CD8-positive, alpha-beta memory T cell (primary cell): Measurements from ENCODE around the gene CYSRT1. TPM values are rescaled to one million over a fixed set of nuclear protein-coding genes. Genes with fewer than 3 reads are reported as not detected.

Experiments
- CTCF ChIA-PET: fragments of 350-600 bp; sonication (Branson Sonifier 250); formaldehyde crosslinking; loops from one replicate; lab custom pipeline; 2021; ENCODE audit warnings: antibody characterized with exemption; lab: Charles Lee
- POLR2A ChIA-PET: fragments of 350-600 bp; sonication (Branson Sonifier 250); formaldehyde crosslinking; loops from one replicate; lab custom pipeline; 2021; ENCODE audit warnings: antibody characterized with exemption; lab: Charles Lee
- DNase-seq, 5 donors: peaks; one replicate each; pipeline versions ENCODE4 v3.0.0 to v3.0.0-alpha.2; 2020 to 2022; ENCODE audit warnings: mixed read lengths in 1 of 5
- H3K27ac ChIP-seq: one replicate; pipeline ENCODE4 v1.7.0; 2013; ENCODE audit warnings: low read depth, mild to moderate bottlenecking, low read length, moderate library complexity
- H3K27me3 ChIP-seq: 2 replicates; pipeline ENCODE4 v1.7.0; 2013; ENCODE audit warnings: low read length, mild to moderate bottlenecking; ENCODE audit not compliant: insufficient read depth, poor library complexity, severe bottlenecking
- H3K36me3 ChIP-seq: 2 replicates; pipeline ENCODE4 v1.7.0; 2013; ENCODE audit warnings: mild to moderate bottlenecking, low read length, moderate library complexity; ENCODE audit not compliant: insufficient read depth
- H3K4me1 ChIP-seq: 2 replicates; pipeline ENCODE4 v1.7.0; 2013; ENCODE audit warnings: mild to moderate bottlenecking, low read length, moderate library complexity; ENCODE audit not compliant: insufficient read depth
- H3K4me3 ChIP-seq: 2 replicates; pipeline ENCODE4 v1.7.0; 2013; ENCODE audit warnings: mild to moderate bottlenecking, low read length
- H3K9me3 ChIP-seq: 2 replicates; pipeline ENCODE4 v1.7.0; 2013; ENCODE audit warnings: mild to moderate bottlenecking, low read length
- H3K27ac Mint-ChIP-seq, 8 donors: one replicate each; pipeline ENCODE4 v1.8.0; 2020 to 2021; ENCODE audit warnings: mixed read lengths in 8 of 8, mild to moderate bottlenecking in 6 of 8, inconsistent platforms in 3 of 8, moderate library complexity in 3 of 8
- H3K27me3 Mint-ChIP-seq, 2 donors: one replicate each; pipeline ENCODE4 v1.8.0; 2020 to 2021; ENCODE audit warnings: mixed read lengths in 2 of 2, mild to moderate bottlenecking in 1 of 2, moderate library complexity in 1 of 2
- H3K36me3 Mint-ChIP-seq, 3 donors: one replicate each; pipeline ENCODE4 v1.8.0; 2020 to 2021; ENCODE audit warnings: mixed read lengths in 3 of 3, inconsistent platforms in 1 of 3, mild to moderate bottlenecking in 1 of 3
- H3K4me1 Mint-ChIP-seq, 3 donors: one replicate each; pipeline ENCODE4 v1.8.0; 2020 to 2021; ENCODE audit warnings: mixed read lengths in 3 of 3, inconsistent platforms in 1 of 3, mild to moderate bottlenecking in 1 of 3
- H3K4me3 Mint-ChIP-seq, 7 donors: one replicate each; pipeline ENCODE4 v1.8.0; 2020 to 2021; ENCODE audit warnings: mixed read lengths in 7 of 7, mild to moderate bottlenecking in 6 of 7, moderate library complexity in 4 of 7, inconsistent platforms in 2 of 7
- H3K9me3 Mint-ChIP-seq, 5 donors: one replicate each; pipeline ENCODE4 v1.8.0; 2020 to 2022; ENCODE audit warnings: mixed read lengths in 5 of 5, mild to moderate bottlenecking in 3 of 5, moderate library complexity in 2 of 5, inconsistent platforms in 1 of 5
- polyA plus RNA-seq: library from polyadenylated mRNA; unstranded; fragments of 300-500 nt; fragmentation: Illumina TruSeq; gene quantifications from one replicate; pipeline ENCODE4 v1.2.3, GENCODE V29; 2021
- total RNA-seq, 2 experiments: library from RNA; stranded (reverse); gene quantifications; one replicate each; pipeline ENCODE4 v1.2.3, GENCODE V29; 2021

The CYSRT1 gene
- total and polyA plus RNA-seq, 3 experiments from 2014 or later, result 0.32 to 0.66 (median 0.58) TPM

GRCh38 chr9:137220317-137221094, 4.5 kb upstream of the CYSRT1 start:
- H3K27me3 ChIP-seq, result no peaks in the 10 kb centered on the region
- H3K9me3 ChIP-seq, result no peaks in the 10 kb centered on the region
- Mint-ChIP-seq H3K27ac (no peak overlapping the region), H3K36me3 (peaks cover 0 to 3% (median 0%) of the 10 kb centered on the region in 3 donors), H3K9me3 (peaks cover 0 to 1% (median 0%) of the 10 kb centered on the region in 5 donors), H3K4me1 (peaks cover 0 to 10% (median 3%) of the 10 kb centered on the region in 3 donors), H3K4me3 (peak overlapping the region in 4 of 7 donors; percentile 15 to 47 (median 32)), H3K27me3 (no peaks in the 10 kb centered on the region)
- POLR2A ChIA-PET, result interaction anchor here (1.5 kb wide), 1 partner anchor 20 kb away, joined by 5 read pairs; the partner anchor contains the start of gene TPRN
- no peak overlapping the region for H3K4me3 ChIP-seq
- no peak overlapping the region for H3K27ac ChIP-seq
- H3K4me1 ChIP-seq, result peaks cover 13% of the 10 kb centered on the region
- H3K36me3 ChIP-seq, result no peaks in the 10 kb centered on the region
- peak in 1 of 5 donors; percentile 47 for DNase-seq
- CTCF ChIA-PET, result no interaction called here

- H3K27ac ChIP-seq, result no peak overlapping the region
- no peaks in the 10 kb centered on the region for H3K27me3 Mint-ChIP-seq
- POLR2A ChIA-PET, result no interaction called here
- H3K36me3 Mint-ChIP-seq, result peaks cover 0 to 1% (median 0%) of the 10 kb centered on the region in 3 donors
- H3K9me3 Mint-ChIP-seq, result peaks cover 0 to 1% (median 0%) of the 10 kb centered on the region in 5 donors
- H3K9me3 ChIP-seq, result no peaks in the 10 kb centered on the region
- peaks cover 0 to 10% (median 3%) of the 10 kb centered on the region in 3 donors for H3K4me1 Mint-ChIP-seq
- CTCF ChIA-PET, result no interaction called here
- no peaks in the 10 kb centered on the region for H3K27me3 ChIP-seq
- H3K4me1 ChIP-seq, result peaks cover 13% of the 10 kb centered on the region
- no peak overlapping the region for H3K4me3 ChIP-seq
- H3K4me3 Mint-ChIP-seq, result peak overlapping the region in 2 of 7 donors; percentile 15 to 47
- no peak for DNase-seq
- no peak overlapping the region for H3K27ac Mint-ChIP-seq
- no peaks in the 10 kb centered on the region for H3K36me3 ChIP-seq
These were observed 3.9 kb upstream of the CYSRT1 start for GRCh38 chr9:137221095-137221505.

GRCh38 chr9:137221506-137222111, 3.4 kb upstream of the CYSRT1 start:
- H3K27me3 Mint-ChIP-seq, result no peaks in the 10 kb centered on the region
- POLR2A ChIA-PET, result interaction anchor here (1.4 kb wide), 1 partner anchor 33 kb away, joined by 5 read pairs; the partner anchor contains the start of genes ANAPC2 and SSNA1
- DNase-seq, result peak in 1 of 5 donors; percentile 52

GRCh38 chr9:137222190-137223077, 2.5 kb upstream of the CYSRT1 start, which contains the start of gene RNF208:
RNF208 (minus strand) TSS chr9:137222240; CDS start chr9:137221212, 1,028 bp downstream.
- H3K27ac ChIP-seq, result peak within 1 kb of the TSS; percentile 74

More at GRCh38 chr9:137221506-137222111, 3.4 kb upstream of the CYSRT1 start:
- H3K27ac ChIP-seq, result no peak overlapping the region
- Mint-ChIP-seq H3K27ac (peak overlapping the region in 1 of 8 donors; percentile 38), H3K4me3 (no peak overlapping the region), H3K9me3 (peaks cover 0 to 1% (median 0%) of the 10 kb centered on the region in 5 donors), H3K4me1 (peaks cover 0 to 10% (median 3%) of the 10 kb centered on the region in 3 donors), H3K36me3 (peaks cover 0 to 1% (median 0%) of the 10 kb centered on the region in 3 donors)
- H3K9me3 ChIP-seq, result no peaks in the 10 kb centered on the region
- H3K4me3 ChIP-seq, result no peak overlapping the region
- peaks cover 13% of the 10 kb centered on the region for H3K4me1 ChIP-seq
- H3K27me3 ChIP-seq, result no peaks in the 10 kb centered on the region
- H3K36me3 ChIP-seq, result no peaks in the 10 kb centered on the region
- CTCF ChIA-PET, result no interaction called here

GRCh38 chr9:137223078-137223970, 1.6 kb upstream of the CYSRT1 start:
- H3K27me3 ChIP-seq, result no peaks in the 10 kb centered on the region
- H3K4me1 ChIP-seq, result peaks cover 13% of the 10 kb centered on the region
- Mint-ChIP-seq H3K27me3 (peaks cover 2 to 4% of the 10 kb centered on the region in 2 donors), H3K9me3 (peaks cover 0 to 1% (median 0%) of the 10 kb centered on the region in 5 donors), H3K4me3 (peak overlapping the region; percentile 71 to 85 (median 76)), H3K4me1 (peaks cover 4 to 15% (median 5%) of the 10 kb centered on the region in 3 donors), H3K27ac (peak overlapping the region; percentile 51 to 91 (median 81)), H3K36me3 (no peaks in the 10 kb centered on the region)
- H3K9me3 ChIP-seq, result no peaks in the 10 kb centered on the region
- peak overlapping the region; percentile 88 for H3K4me3 ChIP-seq
- no peaks in the 10 kb centered on the region for H3K36me3 ChIP-seq
- CTCF ChIA-PET, result interaction anchor here (0.9 to 3.5 kb wide), 7 partner anchors 14 to 188 kb away, joined by 3 to 18 read pairs (median 4); no protein-coding TSS in a partner anchor
- DNase-seq, result peak; percentile 95 to 99 (median 98)
- POLR2A ChIA-PET, result interaction anchor here (0.6 to 2.9 kb wide), 11 partner anchors 16 to 200 kb away, joined by 3 to 23 read pairs (median 7); partner anchors contain the start of genes ANAPC2, EXD3, MAN1B1 and NOXA1
- H3K27ac ChIP-seq, result peak overlapping the region; percentile 74

More at GRCh38 chr9:137222190-137223077, 2.5 kb upstream of the CYSRT1 start, which contains the start of gene RNF208:
- Mint-ChIP-seq H3K9me3 (peaks cover 0 to 1% (median 0%) of the 10 kb centered on the region in 5 donors), H3K27me3 (peaks cover 0 to under 1% of the 10 kb centered on the region in 2 donors), H3K36me3 (no peaks in the 10 kb centered on the region), H3K27ac (peak within 1 kb of the TSS in 5 of 8 donors; percentile 66 to 93 (median 79)), H3K4me3 (peak within 1 kb of the TSS; percentile 71 to 85 (median 76)), H3K4me1 (peaks cover under 1 to 12% (median 3%) of the 10 kb centered on the region in 3 donors)
- peak in 2 of 5 donors; percentile 34 to 53 for DNase-seq
- Histone ChIP-seq H3K27me3 (no peaks in the 10 kb centered on the region), H3K36me3 (no peaks in the 10 kb centered on the region), H3K4me3 (peak within 1 kb of the TSS; percentile 75), H3K4me1 (peaks cover 13% of the 10 kb centered on the region), H3K9me3 (no peaks in the 10 kb centered on the region)
- ChIA-PET POLR2A (interaction anchor here (0.7 to 2.9 kb wide), 10 partner anchors 15 to 136 kb away, joined by 3 to 23 read pairs (median 8); partner anchors contain the start of genes ANAPC2, MAN1B1, SSNA1 and TPRN), CTCF (interaction anchor here (0.9 to 3.5 kb wide), 5 partner anchors 13 to 187 kb away, joined by 3 to 18 read pairs (median 7); no protein-coding TSS in a partner anchor)

GRCh38 chr9:137225699-137226331, 841 bp downstream of the CYSRT1 start:
- no peak overlapping the region for H3K27ac ChIP-seq
- no peaks in the 10 kb centered on the region for H3K27me3 ChIP-seq
- no peaks in the 10 kb centered on the region for H3K9me3 ChIP-seq
- no peaks in the 10 kb centered on the region for H3K36me3 ChIP-seq
- ChIA-PET POLR2A (interaction anchor here (0.6 kb wide), 1 partner anchor 34 kb away, joined by 4 read pairs; no protein-coding TSS in a partner anchor), CTCF (interaction anchor here (1.1 to 4.6 kb wide), 8 partner anchors 9 to 197 kb away, joined by 3 to 30 read pairs (median 9); partner anchors contain the start of genes ABCA2, ANAPC2, SSNA1 and TUBB4B)
- peak overlapping the region in 1 of 8 donors; percentile 50 for H3K27ac Mint-ChIP-seq
- H3K4me3 Mint-ChIP-seq, result no peak overlapping the region
- H3K9me3 Mint-ChIP-seq, result no peaks in the 10 kb centered on the region
- peaks cover 2 to 4% of the 10 kb centered on the region in 2 donors for H3K27me3 Mint-ChIP-seq
- H3K36me3 Mint-ChIP-seq, result no peaks in the 10 kb centered on the region
- peaks cover 13% of the 10 kb centered on the region for H3K4me1 ChIP-seq
- H3K4me3 ChIP-seq, result no peak overlapping the region
- peaks cover 4 to 15% (median 5%) of the 10 kb centered on the region in 3 donors for H3K4me1 Mint-ChIP-seq
- no peak for DNase-seq
